ENCODE measurements around the gene EFL1.
A peak's percentile ranks its signal among the peaks of the same experiment; 100 is the strongest.

The EFL1 gene

GRCh38 chr15:82146576-82146975, 116.0 kb downstream of the EFL1 start:
- DNase-seq, result no peak

GRCh38 chr15:82143390-82144385, 118.8 kb downstream of the EFL1 start:
- no peak for DNase-seq

- DNase-seq, result no peak
Observed at GRCh38 chr15:82140886-82141285, 121.6 kb downstream of the EFL1 start.

GRCh38 chr15:82139823-82140268, 122.7 kb downstream of the EFL1 start:
- peak; percentile 13 for DNase-seq

GRCh38 chr15:82138306-82138705, 124.2 kb downstream of the EFL1 start:
- DNase-seq, result no peak

- no peak for DNase-seq
Observed at GRCh38 chr15:82137261-82137660, 125.3 kb downstream of the EFL1 start.

GRCh38 chr15:82136120-82136519, 126.4 kb downstream of the EFL1 start:
- DNase-seq, result no peak

- no peak for DNase-seq
Observed at GRCh38 chr15:82135638-82136037, 126.9 kb downstream of the EFL1 start.

- no peak for DNase-seq
Observed at GRCh38 chr15:82134461-82134860, 128.1 kb downstream of the EFL1 start.

- no peak for DNase-seq
Observed at GRCh38 chr15:82133251-82133650, 129.3 kb downstream of the EFL1 start.

- no peak for DNase-seq
Observed at GRCh38 chr15:82132742-82133141, 129.8 kb downstream of the EFL1 start.

- DNase-seq, result no peak
Observed at GRCh38 chr15:82132096-82132495, 130.4 kb downstream of the EFL1 start.

- no peak for DNase-seq
Observed at GRCh38 chr15:82130248-82130647, 132.3 kb downstream of the EFL1 start.

- no peak for DNase-seq
Observed at GRCh38 chr15:82129761-82130160, 132.8 kb downstream of the EFL1 start.

GRCh38 chr15:82129149-82129692, 133.3 kb downstream of the EFL1 start:
- DNase-seq, result no peak

GRCh38 chr15:82128401-82129148, 134.0 kb downstream of the EFL1 start:
- peak; percentile 72 for DNase-seq

GRCh38 chr15:82127581-82127980, 135.0 kb downstream of the EFL1 start:
- no peak for DNase-seq

- DNase-seq, result no peak
Observed at GRCh38 chr15:82126346-82126745, 136.2 kb downstream of the EFL1 start.

- DNase-seq, result no peak
Observed at GRCh38 chr15:82124331-82125263, 137.9 kb downstream of the EFL1 start.

GRCh38 chr15:82122746-82123400, 139.7 kb downstream of the EFL1 start:
- no peak for DNase-seq

GRCh38 chr15:82118040-82118439, 144.5 kb downstream of the EFL1 start:
- DNase-seq, result no peak

- no peak for DNase-seq
Observed at GRCh38 chr15:82117296-82117695, 145.2 kb downstream of the EFL1 start.
